ENCODE data around the gene UPK3BL1. TPM values are rescaled to one million over a fixed set of nuclear protein-coding genes. Genes with fewer than 3 reads are reported as not detected.
"Not testable (repeated sequence)": the region's sequence is repeated elsewhere in the genome, so short reads cannot be mapped to it uniquely, and the experiment has no call there.

UPK3BL1 gene
- total RNA-seq, 1 experiment from 2014 or later: 23.2 TPM

- POLR2A ChIA-PET; H3K4me3 Mint-ChIP-seq; H3K27ac Mint-ChIP-seq; CTCF ChIA-PET; DNase-seq (ENCODE audit: low spot score); H3K9me3 Mint-ChIP-seq; H3K4me1 Mint-ChIP-seq; ATAC-seq; H3K36me3 Mint-ChIP-seq; H3K27me3 Mint-ChIP-seq (ENCODE audit: low read depth): not testable (repeated sequence)
Measured at GRCh38 chr7:102666850-102667249, 24.3 kb upstream of the UPK3BL1 start.

- H3K27ac Mint-ChIP-seq; POLR2A ChIA-PET; ATAC-seq; H3K36me3 Mint-ChIP-seq; H3K4me3 Mint-ChIP-seq; H3K4me1 Mint-ChIP-seq; H3K27me3 Mint-ChIP-seq (ENCODE audit: low read depth); CTCF ChIA-PET; DNase-seq (ENCODE audit: low spot score); H3K9me3 Mint-ChIP-seq: not testable (repeated sequence)
Measured at GRCh38 chr7:102664765-102665164, 22.2 kb upstream of the UPK3BL1 start.

- DNase-seq (ENCODE audit: low spot score); H3K27me3 Mint-ChIP-seq (ENCODE audit: low read depth); ATAC-seq; H3K27ac Mint-ChIP-seq; H3K9me3 Mint-ChIP-seq; H3K36me3 Mint-ChIP-seq; H3K4me3 Mint-ChIP-seq; POLR2A ChIA-PET; CTCF ChIA-PET; H3K4me1 Mint-ChIP-seq: not testable (repeated sequence)
Measured at GRCh38 chr7:102649924-102650323, 7.3 kb upstream of the UPK3BL1 start, which contains the start of gene SPDYE2B. TSS of gene SPDYE2B (plus strand) at chr7:102650319. CDS start at chr7:102652349, 2,030 bp downstream.

GRCh38 chr7:102647813-102648212 lies 5.2 kb upstream of the UPK3BL1 start:
- H3K4me3 Mint-ChIP-seq; H3K27ac Mint-ChIP-seq; H3K4me1 Mint-ChIP-seq; H3K36me3 Mint-ChIP-seq; POLR2A ChIA-PET; DNase-seq (ENCODE audit: low spot score); H3K27me3 Mint-ChIP-seq (ENCODE audit: low read depth); ATAC-seq; H3K9me3 Mint-ChIP-seq; CTCF ChIA-PET: not testable (repeated sequence)

GRCh38 chr7:102643404-102643803 lies 813 bp upstream of the UPK3BL1 start:
- H3K27me3 Mint-ChIP-seq (ENCODE audit: low read depth); POLR2A ChIA-PET: not testable (repeated sequence)

GRCh38 chr7:102638848-102639247 lies 3.7 kb downstream of the UPK3BL1 start:
- H3K9me3 Mint-ChIP-seq; POLR2A ChIA-PET; H3K27me3 Mint-ChIP-seq (ENCODE audit: low read depth); CTCF ChIA-PET; H3K4me3 Mint-ChIP-seq; H3K27ac Mint-ChIP-seq; H3K4me1 Mint-ChIP-seq; H3K36me3 Mint-ChIP-seq: not testable (repeated sequence)
- peak; percentile 65 for DNase-seq (ENCODE audit: low spot score)
- ATAC-seq: peak; percentile 63

More at GRCh38 chr7:102643404-102643803, 813 bp upstream of the UPK3BL1 start:
- H3K4me3 Mint-ChIP-seq; ATAC-seq; H3K9me3 Mint-ChIP-seq; H3K36me3 Mint-ChIP-seq; CTCF ChIA-PET; DNase-seq (ENCODE audit: low spot score); H3K4me1 Mint-ChIP-seq; H3K27ac Mint-ChIP-seq: not testable (repeated sequence)

GRCh38 chr7:102636956-102637355 lies 5.6 kb downstream of the UPK3BL1 start:
- POLR2A ChIA-PET; H3K27ac Mint-ChIP-seq; H3K4me3 Mint-ChIP-seq; CTCF ChIA-PET; DNase-seq (ENCODE audit: low spot score); H3K4me1 Mint-ChIP-seq; H3K9me3 Mint-ChIP-seq; ATAC-seq; H3K36me3 Mint-ChIP-seq; H3K27me3 Mint-ChIP-seq (ENCODE audit: low read depth): not testable (repeated sequence)

- H3K27ac Mint-ChIP-seq; CTCF ChIA-PET; H3K36me3 Mint-ChIP-seq; H3K27me3 Mint-ChIP-seq (ENCODE audit: low read depth); H3K9me3 Mint-ChIP-seq; ATAC-seq; DNase-seq (ENCODE audit: low spot score); H3K4me1 Mint-ChIP-seq; POLR2A ChIA-PET; H3K4me3 Mint-ChIP-seq: not testable (repeated sequence)
Measured at GRCh38 chr7:102635354-102635753, 7.2 kb downstream of the UPK3BL1 start.

- POLR2A ChIA-PET; ATAC-seq; H3K27ac Mint-ChIP-seq; H3K27me3 Mint-ChIP-seq (ENCODE audit: low read depth); H3K4me1 Mint-ChIP-seq; H3K4me3 Mint-ChIP-seq; H3K9me3 Mint-ChIP-seq; CTCF ChIA-PET; H3K36me3 Mint-ChIP-seq; DNase-seq (ENCODE audit: low spot score): not testable (repeated sequence)
Measured at GRCh38 chr7:102634299-102634698, 8.3 kb downstream of the UPK3BL1 start.

- H3K27ac Mint-ChIP-seq; CTCF ChIA-PET; H3K27me3 Mint-ChIP-seq (ENCODE audit: low read depth); DNase-seq (ENCODE audit: low spot score); H3K9me3 Mint-ChIP-seq; ATAC-seq; POLR2A ChIA-PET; H3K36me3 Mint-ChIP-seq; H3K4me3 Mint-ChIP-seq; H3K4me1 Mint-ChIP-seq: not testable (repeated sequence)
Measured at GRCh38 chr7:102630622-102631021, 12.0 kb downstream of the UPK3BL1 start.

- H3K27ac Mint-ChIP-seq; DNase-seq (ENCODE audit: low spot score); CTCF ChIA-PET; H3K36me3 Mint-ChIP-seq; POLR2A ChIA-PET; H3K9me3 Mint-ChIP-seq; ATAC-seq; H3K27me3 Mint-ChIP-seq (ENCODE audit: low read depth); H3K4me1 Mint-ChIP-seq; H3K4me3 Mint-ChIP-seq: not testable (repeated sequence)
Measured at GRCh38 chr7:102627271-102627904, 15.2 kb downstream of the UPK3BL1 start.

GRCh38 chr7:102618122-102618521 lies 24.5 kb downstream of the UPK3BL1 start:
- CTCF ChIA-PET; H3K27me3 Mint-ChIP-seq (ENCODE audit: low read depth); H3K4me1 Mint-ChIP-seq; ATAC-seq; H3K27ac Mint-ChIP-seq; DNase-seq (ENCODE audit: low spot score); H3K4me3 Mint-ChIP-seq; H3K36me3 Mint-ChIP-seq; POLR2A ChIA-PET; H3K9me3 Mint-ChIP-seq: not testable (repeated sequence)

GRCh38 chr7:102616507-102617125 lies 26.0 kb downstream of the UPK3BL1 start, which contains the start of gene RASA4:
TSS of gene RASA4 (minus strand) at chr7:102616756. CDS start at chr7:102616689, 67 bp downstream.
- ATAC-seq: peak; percentile 94

More at GRCh38 chr7:102616507-102617125, 26.0 kb downstream of the UPK3BL1 start, which contains the start of gene RASA4:
- CTCF ChIA-PET; H3K36me3 Mint-ChIP-seq; H3K4me3 Mint-ChIP-seq; POLR2A ChIA-PET; H3K27me3 Mint-ChIP-seq (ENCODE audit: low read depth); H3K9me3 Mint-ChIP-seq; H3K4me1 Mint-ChIP-seq; H3K27ac Mint-ChIP-seq: not testable (repeated sequence)
- peak; percentile 42 for DNase-seq (ENCODE audit: low spot score)
